OCI-LY7 (cell line): Measurements from ENCODE around the gene EPHA10. TPM values are rescaled to one million over a fixed set of nuclear protein-coding genes. Genes with fewer than 3 reads are reported as not detected.

Experiments
- BruUV-seq: library from RNA; stranded (reverse); fragments of 400-500 nt; replicated peaks from 2 replicates; lab custom pipeline; 2021; lab: Mats Ljungman, UMichigan
- CTCF ChIA-PET: fragments of 300-600 bp; sonication (Branson Sonifier 250); formaldehyde crosslinking; loops from one replicate; lab custom pipeline; 2022; ENCODE audit warnings: antibody characterized with exemption; ENCODE audit not compliant: unreplicated experiment; lab: Charles Lee
- POLR2A ChIA-PET: fragments of 300-600 bp; sonication (Branson Sonifier 250); formaldehyde crosslinking; loops from one replicate; lab custom pipeline; 2022; ENCODE audit warnings: antibody characterized with exemption; lab: Charles Lee
- DNase-seq: peaks from one replicate; pipeline ENCODE4 v3.0.0-alpha.2; 2015; ENCODE audit warnings: low spot score
- H2AFZ ChIP-seq: fragments of 200-600 bp; sonication (generic), shearing (Covaris generic); 2 replicates; pipeline ENCODE4 v1.6.1; 2014; ENCODE audit warnings: mild to moderate bottlenecking, antibody characterized with exemption, low read length, moderate library complexity
- H3K27ac ChIP-seq: fragments of 200-600 bp; sonication (generic); 2 replicates; pipeline ENCODE4 v1.5.1; 2014; ENCODE audit warnings: mixed run types, low read depth, mild to moderate bottlenecking, moderate library complexity, low read length, inconsistent platforms; ENCODE audit not compliant: poor library complexity, severe bottlenecking
- H3K36me3 ChIP-seq: fragments of 200-600 bp; sonication (generic); 2 replicates; pipeline ENCODE4 v1.6.1; 2014; ENCODE audit warnings: mild to moderate bottlenecking, antibody characterized with exemption, low read length, moderate library complexity, mixed read lengths; ENCODE audit not compliant: insufficient read depth
- H3K4me1 ChIP-seq: fragments of 200-600 bp; sonication (generic); 2 replicates; pipeline ENCODE4 v1.5.1; 2014; ENCODE audit warnings: mild to moderate bottlenecking, low read length; ENCODE audit not compliant: insufficient read depth, poor library complexity, severe bottlenecking
- H3K4me2 ChIP-seq: fragments of 200-600 bp; sonication (generic); 2 replicates; pipeline ENCODE4 v1.6.1; 2014; ENCODE audit warnings: mild to moderate bottlenecking, low read length
- H3K4me3 ChIP-seq: fragments of 200-600 bp; sonication (generic); 2 replicates; pipeline ENCODE4 v1.5.1; 2014; ENCODE audit warnings: mild to moderate bottlenecking, low read depth, low read length; ENCODE audit not compliant: poor library complexity, severe bottlenecking
- H3K79me2 ChIP-seq: fragments of 200-600 bp; sonication (generic); 2 replicates; pipeline ENCODE4 v1.6.1; 2016; ENCODE audit warnings: low read depth, mild to moderate bottlenecking, low read length, moderate library complexity, mixed read lengths; ENCODE audit not compliant: insufficient read depth
- H3K9me2 ChIP-seq: fragments of 200-600 bp; sonication (generic); 2 replicates; pipeline ENCODE4 v1.6.1; 2016; ENCODE audit warnings: mild to moderate bottlenecking, low read length, mixed read lengths; ENCODE audit not compliant: insufficient read depth
- H3K9me3 ChIP-seq: fragments of 200-600 bp; sonication (generic); 2 replicates; pipeline ENCODE4 v1.6.1; 2014; ENCODE audit warnings: mild to moderate bottlenecking, mixed run types, low read length, mixed read lengths
- H4K20me1 ChIP-seq: fragments of 200-600 bp; sonication (generic); 2 replicates; pipeline ENCODE4 v1.6.1; 2014; ENCODE audit warnings: mild to moderate bottlenecking, antibody characterized with exemption, low read length, moderate library complexity, mixed read lengths; ENCODE audit not compliant: insufficient read depth
- EZH2phosphoT487 ChIP-seq: fragments of 200-600 bp; sonication (generic); IDR thresholded peaks from 2 replicates; pipeline ENCODE4 v1.6.1; 2018; ENCODE audit warnings: low read depth, borderline replicate concordance, mild to moderate bottlenecking, mixed run types, antibody characterized with exemption, low read length, moderate library complexity, mixed read lengths
- intact Hi-C: fragments of 100-400 bp; cut with micrococcal nuclease; formaldehyde crosslinking; loops from one replicate; pipeline ENCODE4 v1.10.0; 2022; ENCODE audit not compliant: unreplicated experiment
- total RNA-seq, 2 experiments: library from RNA; depleted of rRNA in 1 of 2; stranded (reverse); fragments of >200 nt in 1 of 2; shearing (Covaris generic) in 1 of 2; gene quantifications; 2 replicates each; pipeline ENCODE4 v1.2.3, GENCODE V29; 2014 to 2022
- TF ChIP-seq, protein P1 (sequence below): fragments of 200-600 bp; sonication (generic); conservative IDR thresholded peaks from 2 replicates; pipeline ENCODE4 v1.5.1; 2014; ENCODE audit warnings: mild to moderate bottlenecking, antibody characterized with exemption, low read length, moderate library complexity, mixed read lengths

Gene EPHA10
- total RNA-seq, 2 experiments from 2014 or later = not detected

DNA sequence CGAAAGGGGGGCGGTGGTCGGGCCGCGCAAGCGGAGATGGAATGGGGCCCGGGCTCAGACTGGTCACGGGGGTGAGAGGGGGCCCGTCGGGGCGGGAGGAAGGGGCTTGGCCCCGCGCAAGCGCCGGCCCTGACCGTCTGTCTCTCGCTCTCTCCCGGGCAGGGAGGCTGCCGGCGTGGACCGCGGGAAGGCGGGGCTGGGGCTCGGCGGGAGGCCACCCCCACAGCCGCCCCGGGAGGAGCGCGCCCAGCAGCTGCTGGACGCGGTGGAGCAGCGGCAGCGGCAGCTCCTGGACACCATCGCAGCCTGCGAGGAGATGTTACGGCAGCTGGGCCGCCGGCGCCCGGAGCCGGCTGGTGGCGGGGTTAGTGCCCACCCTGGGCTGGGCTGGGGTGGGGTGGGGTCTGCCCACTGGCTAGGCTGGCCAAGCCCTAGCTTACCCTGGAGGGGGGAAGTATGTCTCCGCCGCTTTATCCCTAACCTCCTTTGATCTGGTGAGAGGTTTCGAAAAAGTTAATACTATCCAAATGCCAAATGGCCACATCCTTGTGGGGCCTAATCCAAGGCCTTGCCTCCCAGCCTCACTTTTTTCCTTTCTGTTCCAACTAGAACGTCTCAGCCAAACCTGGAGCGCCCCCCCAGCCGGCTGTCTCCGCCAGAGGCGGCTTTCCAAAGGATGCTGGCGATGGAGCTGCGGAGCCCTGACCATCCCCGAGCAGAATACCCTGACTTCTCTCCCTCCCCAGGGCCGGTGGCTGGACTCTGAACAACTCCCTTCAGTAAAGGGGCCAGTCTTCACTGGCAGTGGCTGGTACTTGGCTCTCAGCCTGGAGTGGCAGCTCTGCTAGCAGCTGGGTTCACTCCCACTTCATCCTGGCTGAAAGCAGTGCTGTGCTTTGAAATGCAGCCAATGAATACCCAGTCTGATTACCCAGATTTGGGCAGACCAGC, 43.7 kb upstream of the EPHA10 start:
- Histone ChIP-seq H3K9me3 (no peaks in the 10 kb centered on the region), H4K20me1 (peaks cover 10% of the 10 kb centered on the region), H2AFZ (peak overlapping the region; percentile 44), H3K36me3 (peaks cover 52% of the 10 kb centered on the region), H3K4me1 (peaks cover 27% of the 10 kb centered on the region), H3K79me2 (peaks cover 35% of the 10 kb centered on the region), H3K4me3 (peak overlapping the region; percentile 91), H3K27ac (no peak overlapping the region), H3K4me2 (peak overlapping the region; percentile 91), H3K9me2 (no peaks in the 10 kb centered on the region)
- TSS peak; percentile 67 for BruUV-seq
- DNase-seq = peak; percentile 37
- POLR2A ChIA-PET = interaction anchor here (0.6 to 1.8 kb wide), 6 partner anchors 10 to 676 kb away, joined by 3 to 4 read pairs (median 4); no protein-coding TSS in a partner anchor
- intact Hi-C loops = loop anchor here (2.0 kb wide), 1 partner anchor 116 kb away; the partner anchor contains the start of gene CDCA8
- CTCF ChIA-PET = interaction anchor here (0.5 to 1.4 kb wide), 5 partner anchors 16 to 1396 kb away, joined by 3 to 22 read pairs (median 12); partner anchors contain the start of gene MACF1
- no peak for TF ChIP-seq EZH2phosphoT487
- TF ChIP-seq, protein P1, sequence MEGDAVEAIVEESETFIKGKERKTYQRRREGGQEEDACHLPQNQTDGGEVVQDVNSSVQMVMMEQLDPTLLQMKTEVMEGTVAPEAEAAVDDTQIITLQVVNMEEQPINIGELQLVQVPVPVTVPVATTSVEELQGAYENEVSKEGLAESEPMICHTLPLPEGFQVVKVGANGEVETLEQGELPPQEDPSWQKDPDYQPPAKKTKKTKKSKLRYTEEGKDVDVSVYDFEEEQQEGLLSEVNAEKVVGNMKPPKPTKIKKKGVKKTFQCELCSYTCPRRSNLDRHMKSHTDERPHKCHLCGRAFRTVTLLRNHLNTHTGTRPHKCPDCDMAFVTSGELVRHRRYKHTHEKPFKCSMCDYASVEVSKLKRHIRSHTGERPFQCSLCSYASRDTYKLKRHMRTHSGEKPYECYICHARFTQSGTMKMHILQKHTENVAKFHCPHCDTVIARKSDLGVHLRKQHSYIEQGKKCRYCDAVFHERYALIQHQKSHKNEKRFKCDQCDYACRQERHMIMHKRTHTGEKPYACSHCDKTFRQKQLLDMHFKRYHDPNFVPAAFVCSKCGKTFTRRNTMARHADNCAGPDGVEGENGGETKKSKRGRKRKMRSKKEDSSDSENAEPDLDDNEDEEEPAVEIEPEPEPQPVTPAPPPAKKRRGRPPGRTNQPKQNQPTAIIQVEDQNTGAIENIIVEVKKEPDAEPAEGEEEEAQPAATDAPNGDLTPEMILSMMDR = no peak

DNA sequence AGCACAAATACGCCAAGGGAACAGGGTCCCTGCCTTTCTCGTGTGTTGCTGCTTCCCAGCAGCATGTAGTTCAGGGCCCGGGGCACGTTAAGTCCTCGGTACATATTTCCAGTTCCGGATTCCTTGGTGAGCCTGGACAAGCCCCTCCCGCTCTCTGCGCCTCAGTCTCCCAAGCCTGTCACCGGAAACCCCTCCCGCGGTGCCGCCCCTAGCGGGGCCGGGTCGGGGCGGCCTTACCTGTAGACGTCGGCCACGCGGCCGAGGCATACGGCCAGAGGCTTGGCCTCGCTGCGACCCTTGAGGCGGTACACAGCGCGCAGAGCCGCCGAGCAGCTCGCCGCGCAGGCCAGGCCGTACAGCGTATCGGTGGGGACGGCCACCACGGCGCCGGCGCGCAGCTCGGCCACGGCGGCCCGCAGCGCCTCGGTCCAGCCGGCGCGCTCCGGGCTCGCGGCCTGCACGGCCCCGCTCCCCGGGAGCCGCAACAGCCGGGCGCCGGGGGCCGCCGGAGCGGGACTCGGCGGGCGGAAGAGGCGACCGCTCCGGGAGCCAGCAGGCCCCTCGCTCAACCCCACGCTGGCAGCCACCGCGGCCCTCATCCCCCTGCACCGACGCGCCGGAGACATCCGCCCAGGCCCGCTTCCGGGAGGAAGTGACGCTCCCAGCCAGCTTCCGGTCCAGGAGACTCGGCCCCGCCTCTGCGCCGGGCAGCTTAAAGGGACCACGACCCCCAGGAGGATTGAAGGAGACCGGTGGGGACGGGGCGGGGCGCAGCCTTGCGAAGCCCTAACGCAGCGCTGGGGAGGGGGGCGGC, 42.8 kb upstream of the EPHA10 start, which contains the start of the genes C1orf122 and YRDC:
Gene C1orf122, plus strand, starts transcription at position 236 of the 814 bp plus-strand sequence. CDS start 615 bp downstream, outside the sequence.
Gene YRDC, minus strand, starts transcription at position 654 of the 814 bp plus-strand sequence. Its CDS starts 28 bp downstream, at position 626.
- ChIA-PET CTCF (interaction anchor here (0.5 to 1.4 kb wide), 7 partner anchors 11 to 1397 kb away, joined by 3 to 22 read pairs (median 8); partner anchors contain the start of gene MACF1), POLR2A (interaction anchor here (0.6 to 1.8 kb wide), 8 partner anchors 9 to 677 kb away, joined by 3 to 6 read pairs (median 4); no protein-coding TSS in a partner anchor)
- H3K4me3 ChIP-seq = peak within 1 kb of the TSS; percentile 91
- no peaks in the 10 kb centered on the region for H3K9me3 ChIP-seq
- intact Hi-C loops = loop anchor here (1.0 to 2.0 kb wide), 2 partner anchors 13 to 115 kb away; partner anchors contain the start of gene CDCA8
- peak within 1 kb of the TSS; percentile 44 for H2AFZ ChIP-seq
- TF ChIP-seq EZH2phosphoT487 = no peak
- TF ChIP-seq, protein P1 = no peak
- peaks cover 10% of the 10 kb centered on the region for H4K20me1 ChIP-seq
- H3K9me2 ChIP-seq = no peaks in the 10 kb centered on the region
- H3K36me3 ChIP-seq = peaks cover 60% of the 10 kb centered on the region
- peaks cover 27% of the 10 kb centered on the region for H3K4me1 ChIP-seq
- H3K27ac ChIP-seq = peak within 1 kb of the TSS; percentile 32
- no TSS peak for BruUV-seq
- peak within 1 kb of the TSS; percentile 98 for H3K4me2 ChIP-seq
- DNase-seq = peak; percentile 95
- H3K79me2 ChIP-seq = peaks cover 35% of the 10 kb centered on the region
